ENCODE data around the gene SPATA9.

SPATA9 gene

GRCh38 chr5:95613514-95613913, 69.3 kb downstream of the SPATA9 start:
- no peak for DNase-seq

- no peak for DNase-seq
Measured at GRCh38 chr5:95611396-95611795, 71.4 kb downstream of the SPATA9 start.

- no peak for DNase-seq
Measured at GRCh38 chr5:95610546-95610945, 72.2 kb downstream of the SPATA9 start.

- no peak for DNase-seq
Measured at GRCh38 chr5:95609711-95610110, 73.1 kb downstream of the SPATA9 start.
